Lung (tissue), 12 donors: ENCODE results near the gene C10orf62. TPM values are rescaled to one million over a fixed set of nuclear protein-coding genes. Genes with fewer than 3 reads are reported as not detected.

Source experiments
- ATAC-seq: fragments of 200-7000 bp; cut with Tn5 transposase; one replicate; pipeline ENCODE4 v1.9.1; 2020; ENCODE audit warnings: moderate number of reproducible peaks; ENCODE audit not compliant: insufficient read depth, low FRiP score
- DNase-seq, 3 donors: peaks; one replicate each; pipeline ENCODE4 v3.0.0-alpha.2; 2013 to 2017
- H3K27ac ChIP-seq, 2 donors: one replicate each; pipeline ENCODE4 v1.5.1; 2013; ENCODE audit warnings: mild to moderate bottlenecking in 2 of 2, moderate library complexity in 2 of 2, control low read depth in 1 of 2, inconsistent platforms in 1 of 2, low read depth in 1 of 2, low read length in 1 of 2
- H3K27me3 ChIP-seq, 3 donors: one replicate each; pipeline ENCODE4 v1.5.1; 2013; ENCODE audit warnings: low read length in 2 of 3; ENCODE audit not compliant: control insufficient read depth in 3 of 3, insufficient read depth in 3 of 3
- H3K36me3 ChIP-seq, 4 donors: one replicate each; pipeline ENCODE4 v1.5.1; 2013; ENCODE audit warnings: low read length in 4 of 4, mild to moderate bottlenecking in 1 of 4, moderate library complexity in 1 of 4; ENCODE audit not compliant: control insufficient read depth in 4 of 4, insufficient read depth in 4 of 4
- H3K4me1 ChIP-seq, 5 donors: one replicate each; pipeline ENCODE4 v1.5.1; 2013; ENCODE audit warnings: low read length in 5 of 5, mild to moderate bottlenecking in 2 of 5, moderate library complexity in 1 of 5; ENCODE audit not compliant: control insufficient read depth in 5 of 5, insufficient read depth in 5 of 5
- H3K4me3 ChIP-seq: one replicate; pipeline ENCODE4 v1.5.1; 2013; ENCODE audit warnings: mild to moderate bottlenecking, control low read depth, moderate library complexity
- H3K9ac ChIP-seq, 2 donors: one replicate each; pipeline ENCODE4 v1.5.1; 2013; ENCODE audit warnings: low read length in 2 of 2, control low read depth in 1 of 2; ENCODE audit not compliant: insufficient read depth in 1 of 2
- H3K9me3 ChIP-seq, 4 donors: one replicate each; pipeline ENCODE4 v1.5.1; 2013; ENCODE audit warnings: low read length in 3 of 4, mild to moderate bottlenecking in 1 of 4, moderate library complexity in 1 of 4; ENCODE audit not compliant: control insufficient read depth in 4 of 4, insufficient read depth in 3 of 4
- CTCF ChIP-seq: IDR thresholded peaks from 2 replicates; pipeline ENCODE4 v1.5.1; 2012; ENCODE audit warnings: mild to moderate bottlenecking; ENCODE audit errors: control extremely low read depth, extremely low read depth
- WGBS, 2 donors: extraction: QIAGEN DNeasy Blood & Tissue Kit; methylation state at CpG; one replicate each; pipeline ENCODE4 v1.1.7; 2013; 5-methylcytosine and 5-hydroxymethylcytosine counted together
- polyA plus RNA-seq, 2 donors: library from polyadenylated mRNA; stranded (reverse); fragments of 200-250 nt; gene quantifications; one replicate each; pipeline ENCODE4 v1.2.1, GENCODE V29; 2013
- total RNA-seq, 2 donors: library from RNA; depleted of rRNA in 1 of 2; stranded (reverse); fragments of >200 nt in 1 of 2; gene quantifications; one replicate each; pipeline ENCODE4 v1.2.1, GENCODE V29; 2014 to 2021
- donor health status: control.
- donor health status: control.
- donor health status: Bipolar disorder and iron deficiency.
- donor health status: healthy.
- donor health status: DM: yes; HTN: yes; CAD: no.

The C10orf62 gene
- total and polyA plus RNA-seq, 4 donors, result 0.21 TPM; not detected in 3

- DNase-seq, result no peak
- WGBS, 2 donors, result 82 to 91% methylated on average over 17 to 19 of the region's 19 CpGs
- H3K27ac ChIP-seq, result no peak overlapping the region
These were observed 9.1 kb downstream of the C10orf62 start for GRCh38 chr10:97598407-97599271.

GRCh38 chr10:97599272-97599619 lies 9.7 kb downstream of the C10orf62 start:
- no peak for ATAC-seq
- no peaks in the 10 kb centered on the region for H3K9me3 ChIP-seq
- TF ChIP-seq CTCF, result no peak
- 89 to 91% methylated on average over 6 of the region's 6 CpGs for WGBS, 2 donors
- H3K36me3 ChIP-seq, result no peaks in the 10 kb centered on the region
- H3K9ac ChIP-seq, result no peak overlapping the region
- no peaks in the 10 kb centered on the region for H3K27me3 ChIP-seq
- H3K4me3 ChIP-seq, result no peak overlapping the region
- H3K27ac ChIP-seq, result no peak overlapping the region
- DNase-seq, result no peak
- H3K4me1 ChIP-seq, result peaks cover 0 to 5% (median 0%) of the 10 kb centered on the region in 5 donors

More at GRCh38 chr10:97598407-97599271, 9.1 kb downstream of the C10orf62 start:
- no peak for ATAC-seq
- Histone ChIP-seq H3K4me3 (no peak overlapping the region), H3K27me3 (no peaks in the 10 kb centered on the region), H3K9ac (no peak overlapping the region), H3K36me3 (no peaks in the 10 kb centered on the region), H3K4me1 (peaks cover 0 to 5% (median 0%) of the 10 kb centered on the region in 5 donors), H3K9me3 (no peaks in the 10 kb centered on the region)
- no peak for TF ChIP-seq CTCF

- 97 to 100% methylated on average over 1 of the region's 1 CpG for WGBS, 2 donors
- H3K4me3 ChIP-seq, result no peak overlapping the region
- TF ChIP-seq CTCF, result no peak
- no peaks in the 10 kb centered on the region for H3K9me3 ChIP-seq
- no peaks in the 10 kb centered on the region for H3K36me3 ChIP-seq
- H3K9ac ChIP-seq, result no peak overlapping the region
- H3K4me1 ChIP-seq, result peaks cover 0 to 5% (median 0%) of the 10 kb centered on the region in 5 donors
- H3K27me3 ChIP-seq, result no peaks in the 10 kb centered on the region
- DNase-seq (no peak), ATAC-seq (no peak)
- H3K27ac ChIP-seq, result peak overlapping the region in 1 of 2 donors; percentile 27
These were observed 11.1 kb downstream of the C10orf62 start for GRCh38 chr10:97600616-97601015.
